Muscle of arm (tissue), 12 donors: ENCODE results near the gene KYAT1. TPM values are rescaled to one million over a fixed set of nuclear protein-coding genes. Genes with fewer than 3 reads are reported as not detected.

Experiments
- DNase-seq: peaks from one replicate; pipeline ENCODE4 v3.0.0-alpha.2; 2013
- polyA plus RNA-seq, 12 donors: library from polyadenylated mRNA; unstranded; fragments of 120-200 nt; gene quantifications; one replicate each; pipeline ENCODE4 v1.2.1, GENCODE V29; 2013; ENCODE audit not compliant: insufficient read length in 12 of 12

The KYAT1 gene
- polyA plus RNA-seq, 12 donors = 4.0 to 7.5 (median 5.3) TPM; not detected in 2

DNA sequence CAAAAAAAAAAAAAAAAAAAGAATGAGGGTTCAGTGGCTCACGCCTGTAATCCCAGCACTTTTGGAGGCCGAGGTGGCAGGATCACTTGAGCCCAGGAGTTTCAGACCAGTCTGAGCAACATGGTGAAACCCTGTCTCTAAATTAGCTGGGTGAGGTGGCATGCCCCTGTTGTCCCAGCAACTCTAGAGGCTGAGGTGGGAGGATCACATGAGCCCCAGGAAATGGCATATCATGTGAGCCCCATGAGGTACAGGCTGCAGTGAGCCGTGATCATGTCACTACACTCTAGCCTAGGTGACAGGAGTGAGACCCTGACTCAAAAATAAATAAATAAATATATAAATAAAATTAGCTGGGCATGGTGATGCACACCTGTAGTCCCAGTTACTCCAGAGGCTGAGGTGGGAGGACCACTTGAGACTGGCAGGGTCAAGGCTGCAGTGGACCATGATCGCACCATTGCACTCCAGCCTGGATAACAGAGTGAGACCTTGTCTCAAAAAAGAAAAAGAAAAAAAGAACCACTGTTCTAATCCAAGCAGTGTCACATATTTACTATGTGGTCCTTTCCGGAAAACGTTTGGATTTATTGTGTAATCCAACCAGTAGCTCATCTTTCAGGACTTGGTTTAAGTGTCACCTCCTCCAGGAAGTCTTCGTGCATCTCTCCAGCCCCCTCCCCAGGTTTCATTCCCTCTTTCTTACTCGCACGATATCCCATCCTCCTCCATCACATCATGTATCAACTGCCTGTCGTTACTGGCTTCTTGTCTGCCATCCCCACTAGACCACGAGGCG lies 39.9 kb downstream of the KYAT1 start:
- no peak for DNase-seq

- no peak for DNase-seq
Measured at GRCh38 chr9:128840524-128840923, 41.2 kb downstream of the KYAT1 start.

GRCh38 chr9:128838338-128838737 lies 43.4 kb downstream of the KYAT1 start:
- DNase-seq = no peak

GRCh38 chr9:128836509-128837145 lies 45.1 kb downstream of the KYAT1 start:
- DNase-seq = no peak

DNA sequence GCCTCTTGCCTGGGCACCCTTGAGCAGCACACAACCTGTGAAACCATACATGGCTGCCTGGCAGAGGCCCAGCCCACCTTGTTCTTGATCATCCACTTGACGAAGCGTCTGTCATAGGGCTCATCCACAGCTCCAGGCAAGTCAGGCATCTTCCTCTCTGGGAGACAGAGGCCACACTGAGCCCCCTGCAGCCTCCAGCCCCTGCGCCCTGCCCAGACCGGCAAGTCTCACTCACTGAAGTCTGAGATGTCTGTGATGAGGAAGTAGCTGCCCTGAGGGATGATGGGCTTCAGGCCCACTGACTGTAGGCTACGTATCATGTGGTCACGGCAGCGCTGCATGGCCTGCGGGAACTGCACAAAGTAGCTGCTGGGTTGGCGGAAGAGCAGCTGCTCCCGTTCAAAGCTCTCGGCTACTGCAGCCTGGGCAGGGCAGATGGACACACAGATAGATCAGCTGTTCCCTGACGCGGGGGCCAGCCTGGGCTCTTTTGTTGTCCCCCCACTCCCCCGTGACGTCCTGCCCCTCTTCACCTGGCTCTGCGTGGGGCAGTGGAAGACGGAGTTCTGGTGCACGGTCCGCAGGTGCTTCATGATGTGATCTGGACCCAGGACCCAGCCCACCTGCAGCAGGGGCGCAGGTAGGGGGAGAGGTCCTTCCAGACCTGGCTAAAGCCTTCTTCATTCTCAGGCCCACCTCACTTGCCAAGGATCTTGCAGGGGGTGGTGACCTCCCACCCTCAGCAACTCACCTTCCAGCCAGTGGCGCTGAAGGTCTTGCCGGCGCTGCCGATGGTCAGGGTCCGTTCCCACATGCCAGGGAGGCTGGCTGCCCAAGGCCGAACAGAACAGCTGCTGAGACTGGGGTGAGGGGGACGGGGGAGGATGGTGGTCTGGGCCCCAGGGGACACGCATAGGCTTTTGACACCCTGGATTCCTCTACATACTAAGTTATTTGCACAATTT lies 46.2 kb downstream of the KYAT1 start:
- no peak for DNase-seq

DNA sequence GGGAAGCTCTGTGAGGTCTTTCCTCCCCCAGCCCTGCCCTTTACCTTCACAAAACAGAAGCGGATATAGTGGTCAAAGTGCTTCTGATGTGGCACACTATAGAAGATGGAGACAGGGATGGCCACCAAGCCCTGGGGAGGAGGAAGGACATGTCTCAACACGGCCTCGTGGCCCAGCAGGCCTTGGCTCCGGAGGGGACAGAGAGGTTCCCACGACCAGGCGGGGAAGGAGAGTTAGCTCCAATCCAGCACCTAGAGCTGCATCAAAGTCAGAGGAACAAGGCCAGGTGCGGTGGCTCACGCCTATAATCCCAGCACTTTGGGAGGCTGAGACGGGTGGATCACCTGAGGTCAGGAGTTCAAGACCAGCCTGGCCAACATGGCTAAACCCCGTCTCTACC lies 48.1 kb downstream of the KYAT1 start:
- DNase-seq = no peak

GRCh38 chr9:128829477-128830251 lies 52.1 kb downstream of the KYAT1 start, which contains the start of gene SPOUT1:
TSS of gene SPOUT1 (minus strand) at chr9:128829794. CDS start at chr9:128829780, 14 bp downstream.
- peak; percentile 95 for DNase-seq

DNA sequence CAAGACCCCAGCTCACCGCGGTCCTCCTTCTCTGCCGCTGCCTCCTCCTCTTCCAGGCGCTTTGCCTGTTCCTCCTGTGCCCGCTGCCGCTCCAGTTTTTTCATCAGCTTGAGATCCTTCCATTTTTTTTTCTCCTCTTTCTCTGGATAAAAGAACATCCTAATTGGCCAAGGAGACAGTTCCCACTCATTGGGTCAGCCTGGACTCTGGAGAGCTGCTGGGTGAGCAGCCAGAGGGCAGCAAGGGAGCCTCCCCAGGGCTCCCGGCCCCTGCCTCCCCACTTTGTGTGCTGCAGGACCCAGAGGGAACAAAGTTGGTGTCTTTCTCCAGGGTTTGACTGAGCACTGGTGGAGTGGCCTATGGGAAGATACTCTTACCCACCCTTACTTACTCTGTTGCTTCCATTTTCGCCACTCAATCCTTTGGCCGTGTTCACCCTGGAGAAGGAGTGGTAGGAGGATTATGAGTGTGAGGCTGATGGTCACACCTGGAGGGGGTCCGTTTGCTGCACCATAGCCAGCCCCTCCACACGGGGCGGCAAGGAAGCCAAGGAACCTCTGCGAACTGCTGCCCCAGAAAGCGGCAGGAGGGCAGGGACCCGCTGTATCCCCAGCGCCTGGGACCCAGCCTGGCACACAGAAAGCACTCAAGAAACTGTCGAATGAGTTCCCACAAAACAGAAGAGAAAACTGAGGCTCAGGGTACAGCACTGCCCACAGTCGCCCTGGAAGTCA lies 52.9 kb downstream of the KYAT1 start:
- DNase-seq = no peak

GRCh38 chr9:128828267-128828666 lies 53.5 kb downstream of the KYAT1 start:
- no peak for DNase-seq

- no peak for DNase-seq
Measured at GRCh38 chr9:128825923-128826700, 55.6 kb downstream of the KYAT1 start.

DNA sequence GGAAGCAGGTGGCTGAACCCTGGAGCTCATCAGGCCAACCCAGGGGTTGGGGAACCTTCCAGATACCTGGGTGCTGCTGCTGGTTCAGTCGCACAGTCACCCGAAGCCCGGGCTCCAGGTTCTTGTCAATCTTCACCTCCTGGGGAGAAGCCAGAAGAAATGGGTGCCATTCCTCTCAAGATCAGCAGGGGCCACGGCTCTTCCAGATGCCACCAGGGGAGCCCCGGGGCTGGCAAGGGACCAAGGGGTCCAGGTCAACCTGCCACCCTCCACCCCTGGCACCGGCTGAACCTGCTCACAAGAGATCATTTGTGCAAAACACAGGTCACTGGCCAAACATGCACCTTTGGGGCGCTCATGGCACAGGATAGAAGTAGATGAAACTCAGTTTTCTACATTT lies 56.8 kb downstream of the KYAT1 start:
- no peak for DNase-seq

DNA sequence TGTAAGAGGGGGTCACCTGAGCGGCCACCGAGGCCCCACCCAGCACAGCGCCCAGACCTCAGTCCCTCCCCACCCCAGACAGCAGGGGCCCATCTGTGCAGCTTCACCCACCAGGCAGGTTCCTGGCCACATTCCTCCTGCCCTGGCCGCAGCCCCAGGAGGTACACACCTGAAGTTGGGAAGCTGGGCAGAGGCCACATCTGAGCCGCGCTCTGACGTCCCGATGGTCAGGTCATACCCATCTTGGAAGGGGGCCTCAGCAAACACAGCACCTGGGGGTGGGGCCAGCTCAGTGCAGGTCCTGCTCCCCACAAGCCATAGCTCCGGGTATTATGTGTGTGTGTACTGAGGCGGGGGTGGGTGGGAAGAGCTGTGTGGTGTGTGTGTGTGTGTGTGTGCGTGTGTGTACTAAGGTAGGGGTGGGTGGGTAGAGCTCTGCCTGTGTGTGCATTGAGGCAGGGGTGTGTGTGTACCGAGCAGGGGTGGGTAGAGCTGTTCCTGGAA lies 57.8 kb downstream of the KYAT1 start:
- DNase-seq = no peak

DNA sequence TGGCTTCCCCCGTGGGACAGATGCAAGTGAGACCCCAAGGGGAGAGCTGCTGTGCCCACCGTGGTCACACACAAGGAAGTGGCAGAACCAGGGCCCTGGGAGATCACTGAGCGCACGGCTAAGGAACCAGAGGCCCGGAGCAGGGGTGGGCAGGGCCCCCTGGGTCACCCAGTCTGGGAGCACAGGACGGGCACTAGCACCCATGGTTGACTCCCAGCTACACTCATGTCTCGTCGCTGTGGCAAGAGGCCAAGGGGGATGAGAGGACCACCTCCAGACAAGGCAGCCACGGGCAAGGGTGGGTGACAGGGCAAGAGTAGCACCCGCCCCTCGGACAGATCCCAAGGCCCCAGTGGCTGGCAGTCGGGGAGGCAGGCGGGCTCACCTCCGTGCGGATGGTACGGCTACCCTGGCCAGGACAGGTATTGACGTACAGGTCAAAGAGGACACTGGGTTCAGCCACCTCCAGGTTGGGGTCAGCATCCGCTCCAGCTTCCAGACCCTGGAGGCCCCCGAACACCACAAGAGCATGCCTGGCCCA lies 58.3 kb downstream of the KYAT1 start:
- DNase-seq = no peak

DNA sequence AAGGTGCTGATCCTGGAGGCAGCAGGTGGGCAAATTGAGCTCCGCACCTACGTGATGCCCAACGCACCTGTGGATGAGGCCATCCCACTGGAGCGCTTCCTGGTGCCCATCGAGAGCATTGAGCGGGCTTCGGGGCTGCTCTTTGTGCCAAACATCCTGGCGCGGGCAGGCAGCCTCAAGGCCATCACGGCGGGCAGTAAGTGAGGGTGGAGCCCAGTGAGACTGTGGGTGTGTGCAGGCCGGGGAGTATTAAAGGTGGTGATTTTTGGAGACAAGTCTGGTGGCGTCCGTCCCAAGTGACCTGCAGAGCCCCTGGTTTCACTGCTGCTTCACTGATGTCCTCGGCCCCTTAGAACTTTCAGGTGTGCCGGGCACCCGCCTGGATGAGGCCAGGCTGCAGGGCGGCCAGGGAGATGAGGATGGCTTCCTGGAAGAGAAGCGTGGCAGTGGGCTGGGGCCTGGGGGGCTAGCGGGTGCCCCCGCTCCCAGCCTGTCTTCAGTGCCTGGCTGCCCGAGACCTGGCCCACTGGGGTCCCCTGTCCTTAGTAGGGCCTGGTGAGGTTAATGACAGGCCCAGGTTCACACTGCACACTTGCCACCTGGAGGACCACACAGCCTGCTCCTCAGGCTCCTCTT lies 59.2 kb downstream of the KYAT1 start:
- DNase-seq = no peak

DNA sequence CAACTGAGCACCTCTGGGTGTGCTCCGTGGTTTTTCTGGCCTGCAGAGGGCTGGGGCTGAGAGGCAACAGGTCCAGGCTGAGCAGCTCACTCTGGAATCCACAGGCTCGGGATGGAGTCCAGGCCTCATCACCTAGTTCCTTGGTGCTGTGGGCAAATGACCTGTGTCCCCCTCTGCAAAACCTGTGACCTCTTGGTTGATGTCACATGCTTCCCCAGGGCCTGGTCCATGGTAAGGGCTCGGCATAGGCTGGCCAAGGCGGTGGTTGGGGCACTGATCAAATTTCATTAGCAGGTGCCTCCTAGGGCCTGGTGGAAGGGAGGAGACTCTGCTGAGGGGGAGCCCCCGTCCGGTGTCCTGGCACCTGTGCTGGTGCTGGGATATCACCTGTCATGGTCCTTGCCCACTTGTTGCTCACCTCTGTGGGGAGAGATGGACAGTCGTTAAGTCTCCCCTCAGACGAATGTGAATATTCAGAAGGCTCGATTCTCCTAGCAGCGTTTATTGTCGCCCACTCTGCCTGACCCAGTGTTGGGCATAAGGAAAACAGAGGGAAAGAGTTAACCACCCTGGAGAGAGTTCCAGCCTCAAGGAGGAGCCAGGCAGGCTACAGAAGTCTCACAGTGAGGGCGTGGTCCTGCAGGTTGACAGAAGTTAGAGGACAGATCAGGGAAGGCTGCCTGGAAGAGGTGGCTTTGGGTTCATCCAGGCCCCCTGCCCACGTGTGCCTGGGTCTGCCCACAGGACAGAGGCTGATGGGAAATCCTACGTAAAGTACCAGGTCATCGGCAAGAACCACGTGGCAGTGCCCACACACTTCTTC lies 60.0 kb downstream of the KYAT1 start:
- no peak for DNase-seq

DNA sequence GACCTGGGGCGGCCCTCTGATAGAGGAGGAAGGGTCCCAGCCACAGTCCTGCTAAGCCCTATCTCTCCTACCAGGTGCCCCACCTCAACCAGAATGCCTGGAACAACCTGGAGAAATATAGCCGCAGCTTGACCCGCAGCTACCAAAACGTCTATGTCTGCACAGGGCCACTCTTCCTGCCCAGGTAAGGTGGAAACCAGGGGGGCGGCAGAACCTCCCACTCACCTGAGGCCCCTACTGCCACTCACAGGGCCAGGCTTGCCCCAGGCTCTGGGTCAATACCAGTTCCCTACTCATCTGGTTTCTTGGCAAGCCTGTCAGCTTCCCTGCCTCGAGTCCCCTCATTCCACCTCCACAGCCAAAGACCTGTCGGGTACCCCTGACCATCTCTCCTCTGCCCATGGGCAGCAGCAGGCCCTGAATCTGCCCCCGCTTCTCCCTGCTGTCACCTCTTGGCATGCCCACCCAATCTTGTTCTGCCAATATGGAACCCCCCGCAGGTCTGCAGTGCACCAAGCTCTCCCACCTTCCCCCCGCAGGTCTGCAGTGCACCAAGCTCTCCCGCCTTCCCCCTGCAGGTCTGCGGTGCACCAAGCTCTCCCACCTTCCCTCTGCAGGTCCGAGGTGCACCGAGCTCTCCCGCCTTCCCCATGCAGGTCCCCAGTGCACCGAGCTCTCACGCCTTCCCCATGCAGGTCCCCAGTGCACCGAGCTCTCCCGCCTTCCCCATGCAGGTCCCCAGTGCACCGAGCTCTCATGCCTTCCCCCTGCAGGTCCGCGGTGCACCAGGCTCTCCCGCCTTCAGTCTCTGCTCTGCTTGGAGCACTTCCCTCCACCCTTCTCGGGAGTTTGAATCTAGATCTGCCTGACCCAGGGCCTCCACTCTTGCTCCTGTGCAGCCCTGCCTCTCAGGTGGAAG lies 60.8 kb downstream of the KYAT1 start:
- DNase-seq = no peak
